ENCODE measurements around the gene GOPC.

The GOPC gene

GRCh38 chr6:117595099-117595923 is 7.0 kb downstream of the GOPC start:
- no peak for DNase-seq (ENCODE audit: low read depth in 2 of 2)

DNA sequence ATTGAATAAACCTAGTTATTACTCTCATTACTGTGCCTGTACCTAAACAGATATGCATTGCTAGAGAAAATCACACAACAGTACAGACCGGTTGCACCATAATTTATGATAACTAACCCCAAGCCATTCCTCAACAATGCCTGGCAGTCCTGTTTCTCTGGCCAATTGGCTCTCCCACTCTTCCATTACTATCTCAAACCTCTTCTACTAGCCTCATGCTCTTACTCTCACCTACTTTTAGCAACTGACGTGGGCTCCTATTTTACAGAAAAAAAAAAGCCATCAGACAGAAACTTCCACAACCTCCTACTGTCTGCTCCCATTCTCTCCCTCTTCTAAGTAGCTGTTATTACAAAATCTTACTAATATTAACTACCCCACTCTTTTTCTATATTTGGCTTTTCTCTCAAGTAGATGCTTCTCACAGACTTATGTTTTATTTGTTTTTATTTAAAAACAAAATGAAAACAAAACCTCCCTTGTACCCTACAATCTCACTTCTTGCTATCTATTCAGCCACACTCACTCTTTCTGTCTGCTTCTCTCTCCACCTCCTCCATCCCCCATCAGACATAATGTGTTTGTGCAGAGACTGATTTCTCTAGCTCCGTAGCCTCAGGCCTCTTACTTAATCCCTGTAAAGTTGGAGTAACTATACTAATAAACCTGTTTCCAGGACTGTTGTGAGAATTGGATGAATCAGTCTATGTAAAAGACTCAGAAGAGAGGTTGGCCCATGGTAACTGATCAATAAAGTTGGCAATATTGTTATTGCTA is 9.1 kb downstream of the GOPC start:
- DNase-seq (ENCODE audit: low read depth in 2 of 2) = no peak

GRCh38 chr6:117591405-117591804 is 10.9 kb downstream of the GOPC start:
- DNase-seq (ENCODE audit: low read depth in 2 of 2) = no peak

- DNase-seq (ENCODE audit: low read depth in 2 of 2) = no peak
These were observed 11.9 kb downstream of the GOPC start for GRCh38 chr6:117590447-117590846.

DNA sequence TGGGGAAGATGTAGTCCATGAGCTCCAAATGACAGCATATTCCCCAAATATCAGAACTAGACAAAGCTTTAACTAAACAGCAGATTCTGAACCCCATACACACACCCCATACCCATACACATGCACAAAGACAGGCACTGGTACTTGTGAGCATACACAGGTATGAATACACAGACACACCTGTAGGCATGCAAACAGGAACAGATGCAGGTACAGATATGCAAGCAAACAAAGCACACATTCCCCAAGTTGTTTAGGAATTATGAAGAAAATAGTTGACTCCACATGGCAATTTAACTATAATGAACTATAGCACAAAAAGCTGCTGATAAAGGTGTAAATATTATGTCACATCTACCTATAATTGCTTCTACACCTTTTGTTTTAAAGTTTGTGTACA is 16.7 kb downstream of the GOPC start:
- DNase-seq (ENCODE audit: low read depth in 2 of 2) = no peak

DNA sequence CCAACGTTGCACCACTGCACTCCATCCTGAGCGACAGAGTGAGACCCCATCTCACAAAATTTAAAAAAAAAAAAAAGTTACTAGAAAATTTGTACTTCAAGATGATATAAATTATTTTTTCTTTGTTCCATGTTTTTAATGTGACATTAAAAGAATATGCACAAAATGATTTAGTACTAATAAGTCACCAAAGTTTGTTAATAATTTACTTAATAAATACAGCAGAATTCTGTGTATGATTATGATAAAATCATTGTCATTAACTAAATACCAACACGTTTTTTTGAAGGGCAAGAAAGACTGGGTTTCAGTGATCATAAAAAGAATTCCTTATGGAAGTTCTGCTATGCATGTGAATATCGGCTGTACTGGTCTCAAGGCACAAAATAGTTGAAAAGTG is 28.1 kb downstream of the GOPC start:
- no peak for DNase-seq (ENCODE audit: low read depth in 2 of 2)

DNA sequence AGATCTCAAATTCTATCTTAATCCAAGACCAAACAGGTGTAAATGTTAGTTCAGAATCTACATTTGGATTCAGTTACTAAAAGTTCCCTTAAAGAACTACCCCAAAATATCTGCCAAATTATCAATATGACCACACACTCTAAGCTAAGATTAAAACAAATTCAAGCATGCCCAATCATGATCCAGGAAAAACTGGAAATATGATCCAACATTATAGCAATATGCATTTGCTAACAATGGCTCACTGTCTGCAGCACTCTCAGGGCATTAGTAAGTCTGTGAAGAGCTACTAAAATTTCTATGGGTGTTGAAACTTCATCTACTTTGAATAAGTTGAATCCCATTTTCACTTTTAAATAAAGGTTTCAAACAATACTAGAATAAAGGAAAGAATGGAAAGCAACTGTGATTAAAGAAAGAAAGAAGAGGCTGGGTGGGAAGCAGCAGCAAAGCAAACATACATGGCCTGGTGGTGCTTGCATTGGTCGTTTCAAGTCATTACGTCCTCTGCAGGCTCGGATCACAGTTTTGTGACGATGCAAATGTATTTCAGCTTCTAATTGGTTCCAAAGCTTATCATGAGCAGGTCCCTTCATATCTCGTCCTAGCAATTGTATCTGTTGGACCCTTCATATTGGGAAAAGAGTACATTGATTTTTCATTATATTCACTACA is 29.2 kb downstream of the GOPC start:
- no peak for DNase-seq (ENCODE audit: low read depth in 2 of 2)

GRCh38 chr6:117568831-117569410 is 33.4 kb downstream of the GOPC start:
- DNase-seq (ENCODE audit: low read depth in 2 of 2) = no peak

DNA sequence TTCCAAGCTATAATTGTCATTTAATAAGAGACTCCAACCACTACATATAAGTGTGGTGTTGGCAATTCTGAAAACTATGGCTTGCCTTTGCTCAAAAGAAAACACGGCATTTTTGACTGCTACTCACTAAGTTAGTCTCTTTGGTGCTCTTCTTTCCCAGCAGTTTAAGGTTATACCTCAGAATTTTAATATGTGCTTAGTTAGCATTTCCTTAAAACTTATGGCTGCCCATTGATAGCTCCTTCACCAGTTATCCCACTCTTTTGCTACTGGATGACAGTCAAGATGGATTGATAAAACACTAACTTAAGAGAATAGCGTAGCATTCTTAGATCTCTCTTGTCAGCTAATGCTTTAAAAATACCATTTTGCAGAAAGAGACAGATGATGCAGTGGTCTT is 34.1 kb downstream of the GOPC start:
- DNase-seq (ENCODE audit: low read depth in 2 of 2) = no peak

- DNase-seq (ENCODE audit: low read depth in 2 of 2) = no peak
These were observed 37.6 kb downstream of the GOPC start for GRCh38 chr6:117564681-117565080.

GRCh38 chr6:117561128-117561527 is 41.2 kb downstream of the GOPC start:
- DNase-seq (ENCODE audit: low read depth in 2 of 2) = no peak

DNA sequence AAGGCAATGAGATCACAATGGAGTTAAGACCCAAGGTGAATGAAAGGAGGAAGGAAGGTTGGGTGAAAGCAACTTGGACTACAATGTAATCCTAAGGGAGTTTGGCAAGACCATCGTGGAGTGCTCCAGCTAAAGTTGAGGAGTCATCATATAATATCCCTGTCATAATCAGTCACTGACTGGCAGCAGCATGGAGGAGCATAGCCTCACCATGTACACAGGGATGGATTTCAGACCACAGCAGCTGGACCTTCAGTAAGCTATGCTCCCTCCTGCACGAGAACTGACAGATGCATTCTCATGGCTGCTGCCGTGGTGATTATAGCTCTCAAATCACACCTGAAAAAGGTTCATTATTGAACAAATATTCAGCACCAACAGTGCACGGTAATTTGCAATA is 43.0 kb downstream of the GOPC start:
- no peak for DNase-seq (ENCODE audit: low read depth in 2 of 2)

GRCh38 chr6:117558818-117559217 is 43.5 kb downstream of the GOPC start:
- no peak for DNase-seq (ENCODE audit: low read depth in 2 of 2)

DNA sequence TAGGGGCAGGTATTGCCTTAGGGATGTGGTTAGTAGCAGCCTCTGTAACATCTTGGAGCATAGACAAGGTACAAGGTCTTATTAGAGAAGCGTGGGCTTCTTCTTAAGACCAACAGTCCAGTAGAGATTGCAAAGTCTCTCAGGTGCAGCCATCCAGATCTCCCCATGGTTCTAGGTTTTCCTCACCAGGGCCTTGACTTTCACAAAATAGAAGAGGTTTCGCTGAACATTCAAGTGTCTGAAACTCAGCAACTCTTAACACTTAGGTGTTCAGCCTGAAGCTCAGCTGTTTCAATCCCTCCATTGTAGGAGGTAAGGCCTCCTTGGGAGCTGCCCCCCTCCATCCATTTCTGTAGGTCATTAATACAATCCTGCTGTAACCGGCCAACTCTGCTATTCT is 44.4 kb downstream of the GOPC start:
- no peak for DNase-seq (ENCODE audit: low read depth in 2 of 2)

DNA sequence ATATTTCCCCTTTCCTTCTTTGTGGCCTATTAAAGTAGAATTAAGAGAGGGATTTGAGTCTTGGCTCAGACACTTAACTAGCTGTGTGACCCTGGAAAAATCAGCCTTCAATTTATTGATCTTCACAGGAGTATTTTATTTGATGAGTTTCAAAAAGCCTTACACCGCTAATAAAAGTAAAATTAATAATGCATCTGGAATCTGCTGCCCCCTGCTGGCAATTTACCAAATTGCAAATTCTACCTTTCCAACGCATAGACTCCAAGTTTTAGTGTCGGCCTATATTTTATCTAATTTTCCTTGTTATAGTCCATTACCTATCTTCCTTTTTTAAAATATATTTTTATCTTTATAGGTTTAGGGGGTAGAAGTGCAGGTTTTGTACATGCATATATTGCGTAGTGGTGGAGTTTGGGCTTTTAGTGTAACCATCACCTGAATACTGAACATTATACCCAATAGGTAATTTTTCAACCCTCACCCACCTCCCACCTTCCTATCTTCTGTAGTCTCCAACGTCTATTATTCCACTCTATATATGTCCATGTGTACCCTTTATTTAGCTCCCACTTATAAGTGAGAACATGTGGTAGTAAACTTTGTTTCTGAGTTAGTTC is 46.3 kb downstream of the GOPC start:
- DNase-seq (ENCODE audit: low read depth in 2 of 2) = peak in 1 of 2 donors; percentile 18

GRCh38 chr6:117555262-117555849 is 47.0 kb downstream of the GOPC start:
- no peak for DNase-seq (ENCODE audit: low read depth in 2 of 2)

DNA sequence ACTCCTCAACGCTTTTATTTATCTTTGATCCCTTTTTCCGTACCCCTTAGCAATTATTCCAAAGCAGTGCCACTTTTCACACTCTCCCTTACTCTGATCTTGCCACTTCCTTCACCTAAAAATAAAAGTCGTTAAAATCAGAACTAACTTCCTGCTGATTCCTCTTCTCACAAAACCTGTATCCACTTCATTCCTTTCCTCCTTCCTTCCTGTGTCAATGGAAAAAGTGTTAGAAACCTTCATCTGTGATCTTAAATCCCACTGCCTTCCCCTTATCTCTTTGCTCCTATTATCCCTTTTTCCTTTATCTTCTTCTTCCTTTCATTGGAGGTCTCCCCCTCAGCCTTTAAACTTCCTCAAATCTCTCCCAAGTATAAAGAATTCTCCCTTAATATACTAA is 49.2 kb downstream of the GOPC start:
- no peak for DNase-seq (ENCODE audit: low read depth in 2 of 2)

DNA sequence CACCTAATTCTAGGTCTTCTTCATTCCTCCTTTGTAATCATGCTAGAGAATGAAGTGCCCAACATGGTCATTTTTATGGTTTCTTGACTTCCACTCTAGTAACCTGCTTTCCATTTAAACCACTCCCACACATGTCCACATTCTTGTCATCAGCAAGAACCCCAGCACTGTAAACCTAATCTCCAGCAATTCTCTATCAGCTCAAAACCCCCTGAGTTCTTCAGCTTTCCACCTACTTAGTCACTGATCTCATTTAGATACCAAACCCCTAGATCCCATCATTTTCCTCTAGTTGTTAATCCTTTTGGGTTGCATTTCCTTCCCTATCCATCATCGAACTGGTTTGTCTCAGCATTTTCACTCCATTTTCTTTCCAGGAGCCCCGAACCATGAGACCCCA is 49.7 kb downstream of the GOPC start:
- DNase-seq (ENCODE audit: low read depth in 2 of 2) = no peak

- DNase-seq (ENCODE audit: low read depth in 2 of 2) = no peak
These were observed 51.6 kb downstream of the GOPC start for GRCh38 chr6:117550618-117551242.

DNA sequence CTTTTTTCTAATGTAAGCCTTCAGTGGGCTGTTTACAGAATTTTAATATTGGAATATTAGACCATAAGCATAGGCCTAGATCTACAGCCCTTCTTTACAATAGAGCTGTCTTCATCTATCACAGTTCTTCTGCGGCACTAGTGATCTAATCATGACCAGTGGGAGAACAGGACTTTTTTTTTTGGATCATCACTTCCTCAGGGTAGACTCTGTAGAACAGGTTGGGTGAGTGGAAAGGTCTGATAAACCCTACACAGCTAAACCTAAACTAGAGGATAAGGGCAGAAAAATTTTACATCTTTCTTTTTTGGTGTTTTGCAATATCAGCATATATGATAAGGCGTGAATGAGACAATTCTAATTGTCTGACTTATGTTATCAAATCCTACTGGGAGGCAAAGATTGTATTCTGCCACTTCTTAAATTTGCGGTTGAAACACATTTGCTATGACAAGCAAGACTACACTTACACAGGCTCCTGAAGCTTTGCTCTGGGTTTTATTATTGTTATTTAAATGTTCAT is 52.2 kb downstream of the GOPC start:
- no peak for DNase-seq (ENCODE audit: low read depth in 2 of 2)

- no peak for DNase-seq (ENCODE audit: low read depth in 2 of 2)
These were observed 52.7 kb downstream of the GOPC start for GRCh38 chr6:117549611-117550010.

Data from stimulated activated CD8-positive, alpha-beta memory T cell treated with anti-CD3 and anti-CD28 coated beads, Interleukin-15, amount 100 ng/mL, for 4 hours (primary cell).